ENCODE results near the gene NBAS.
A peak's percentile ranks its signal among the peaks of the same experiment; 100 is the strongest.

The NBAS gene

GRCh38 chr2:15180379-15180778 is 380.8 kb downstream of the NBAS start:
- no peaks in the 10 kb centered on the region for H3K27me3 ChIP-seq (ENCODE audit: insufficient read depth, low read length)
- H3K4me1 ChIP-seq (ENCODE audit: insufficient read depth, low read length) = peaks cover 5% of the 10 kb centered on the region
- H3K4me3 ChIP-seq (ENCODE audit: low read length) = no peak overlapping the region
- H3K36me3 ChIP-seq (ENCODE audit: insufficient read depth, low read length) = peaks cover 3% of the 10 kb centered on the region
- H2AFZ ChIP-seq (ENCODE audit: low read depth, low read length) = no peak overlapping the region
- no peaks in the 10 kb centered on the region for H3K9me3 ChIP-seq (ENCODE audit: low read length)

- Histone ChIP-seq H3K36me3 (ENCODE audit: insufficient read depth, low read length) (peaks cover 3% of the 10 kb centered on the region), H3K4me3 (ENCODE audit: low read length) (no peak overlapping the region), H3K9me3 (ENCODE audit: low read length) (no peaks in the 10 kb centered on the region), H2AFZ (ENCODE audit: low read depth, low read length) (no peak overlapping the region), H3K4me1 (ENCODE audit: insufficient read depth, low read length) (peaks cover 5% of the 10 kb centered on the region), H3K27me3 (ENCODE audit: insufficient read depth, low read length) (no peaks in the 10 kb centered on the region)
Measured at GRCh38 chr2:15178946-15179345, 382.2 kb downstream of the NBAS start.

- H3K36me3 ChIP-seq (ENCODE audit: insufficient read depth, low read length) = peaks cover 3% of the 10 kb centered on the region
Measured at GRCh38 chr2:15177103-15177502, 384.0 kb downstream of the NBAS start.

DNA sequence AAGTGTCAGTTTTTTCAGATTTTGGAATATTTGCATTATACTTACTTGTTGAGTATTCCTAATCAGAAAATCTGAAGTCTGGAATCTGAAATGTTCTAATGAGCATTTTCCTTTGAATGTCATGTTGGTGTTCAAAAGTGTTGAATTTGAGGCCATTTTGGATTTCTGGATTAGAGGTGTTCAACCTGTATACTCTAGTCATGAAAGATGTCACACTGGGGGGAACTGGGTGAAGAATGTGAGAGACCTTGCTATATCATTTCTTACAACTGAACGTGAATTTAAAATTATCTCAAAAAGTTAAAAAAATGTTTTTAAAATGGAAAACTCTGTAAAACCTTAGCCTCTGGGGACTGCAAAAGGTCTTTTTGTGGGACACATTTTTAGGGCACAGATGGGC is 384.5 kb downstream of the NBAS start:
- H3K4me3 ChIP-seq (ENCODE audit: low read length) = no peak overlapping the region
- no peak overlapping the region for H2AFZ ChIP-seq (ENCODE audit: low read depth, low read length)
- H3K4me1 ChIP-seq (ENCODE audit: insufficient read depth, low read length) = peaks cover 5% of the 10 kb centered on the region

More at GRCh38 chr2:15177103-15177502, 384.0 kb downstream of the NBAS start:
- no peaks in the 10 kb centered on the region for H3K27me3 ChIP-seq (ENCODE audit: insufficient read depth, low read length)
- H3K9me3 ChIP-seq (ENCODE audit: low read length) = no peaks in the 10 kb centered on the region
- no peak overlapping the region for H3K4me3 ChIP-seq (ENCODE audit: low read length)
- peaks cover 5% of the 10 kb centered on the region for H3K4me1 ChIP-seq (ENCODE audit: insufficient read depth, low read length)
- no peak overlapping the region for H2AFZ ChIP-seq (ENCODE audit: low read depth, low read length)

GRCh38 chr2:15174567-15174966 is 386.6 kb downstream of the NBAS start:
- Histone ChIP-seq H3K9me3 (ENCODE audit: low read length) (no peaks in the 10 kb centered on the region), H3K36me3 (ENCODE audit: insufficient read depth, low read length) (peaks cover 3% of the 10 kb centered on the region), H3K27me3 (ENCODE audit: insufficient read depth, low read length) (no peaks in the 10 kb centered on the region), H2AFZ (ENCODE audit: low read depth, low read length) (no peak overlapping the region), H3K4me1 (ENCODE audit: insufficient read depth, low read length) (peaks cover 13% of the 10 kb centered on the region), H3K4me3 (ENCODE audit: low read length) (no peak overlapping the region)

More for the DNA sequence above, 384.5 kb downstream of the NBAS start:
- Histone ChIP-seq H3K9me3 (ENCODE audit: low read length) (no peaks in the 10 kb centered on the region), H3K27me3 (ENCODE audit: insufficient read depth, low read length) (no peaks in the 10 kb centered on the region), H3K36me3 (ENCODE audit: insufficient read depth, low read length) (peaks cover 3% of the 10 kb centered on the region)

GRCh38 chr2:15173501-15173900 is 387.6 kb downstream of the NBAS start:
- Histone ChIP-seq H3K27me3 (ENCODE audit: insufficient read depth, low read length) (no peaks in the 10 kb centered on the region), H3K4me1 (ENCODE audit: insufficient read depth, low read length) (peaks cover 17% of the 10 kb centered on the region), H3K9me3 (ENCODE audit: low read length) (no peaks in the 10 kb centered on the region), H3K36me3 (ENCODE audit: insufficient read depth, low read length) (peaks cover 3% of the 10 kb centered on the region), H3K4me3 (ENCODE audit: low read length) (no peak overlapping the region), H2AFZ (ENCODE audit: low read depth, low read length) (no peak overlapping the region)

DNA sequence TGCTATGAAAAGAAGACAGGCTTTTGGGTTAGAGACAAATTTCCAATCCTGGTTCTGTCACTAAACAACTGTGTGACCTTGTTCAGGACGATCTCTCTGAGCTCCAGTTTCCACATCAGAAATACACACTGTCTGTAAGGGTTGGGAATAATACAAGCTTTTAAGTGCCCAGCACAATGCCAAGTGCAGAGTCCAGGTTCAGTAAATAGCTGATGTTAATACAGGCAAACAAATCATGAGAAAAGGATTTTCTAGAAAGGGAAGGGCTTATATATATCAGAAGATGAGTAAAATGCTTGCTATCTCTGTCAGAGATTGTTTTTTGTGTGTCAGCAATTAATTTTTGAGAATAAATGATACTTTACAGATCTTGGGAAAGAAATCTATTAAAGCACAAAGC is 388.3 kb downstream of the NBAS start:
- Histone ChIP-seq H2AFZ (ENCODE audit: low read depth, low read length) (no peak overlapping the region), H3K4me3 (ENCODE audit: low read length) (no peak overlapping the region), H3K27me3 (ENCODE audit: insufficient read depth, low read length) (no peaks in the 10 kb centered on the region), H3K4me1 (ENCODE audit: insufficient read depth, low read length) (peaks cover 17% of the 10 kb centered on the region), H3K36me3 (ENCODE audit: insufficient read depth, low read length) (no peaks in the 10 kb centered on the region), H3K9me3 (ENCODE audit: low read length) (no peaks in the 10 kb centered on the region)

GRCh38 chr2:15170070-15170775 is 390.9 kb downstream of the NBAS start:
- H3K27me3 ChIP-seq (ENCODE audit: insufficient read depth, low read length) = no peaks in the 10 kb centered on the region

DNA sequence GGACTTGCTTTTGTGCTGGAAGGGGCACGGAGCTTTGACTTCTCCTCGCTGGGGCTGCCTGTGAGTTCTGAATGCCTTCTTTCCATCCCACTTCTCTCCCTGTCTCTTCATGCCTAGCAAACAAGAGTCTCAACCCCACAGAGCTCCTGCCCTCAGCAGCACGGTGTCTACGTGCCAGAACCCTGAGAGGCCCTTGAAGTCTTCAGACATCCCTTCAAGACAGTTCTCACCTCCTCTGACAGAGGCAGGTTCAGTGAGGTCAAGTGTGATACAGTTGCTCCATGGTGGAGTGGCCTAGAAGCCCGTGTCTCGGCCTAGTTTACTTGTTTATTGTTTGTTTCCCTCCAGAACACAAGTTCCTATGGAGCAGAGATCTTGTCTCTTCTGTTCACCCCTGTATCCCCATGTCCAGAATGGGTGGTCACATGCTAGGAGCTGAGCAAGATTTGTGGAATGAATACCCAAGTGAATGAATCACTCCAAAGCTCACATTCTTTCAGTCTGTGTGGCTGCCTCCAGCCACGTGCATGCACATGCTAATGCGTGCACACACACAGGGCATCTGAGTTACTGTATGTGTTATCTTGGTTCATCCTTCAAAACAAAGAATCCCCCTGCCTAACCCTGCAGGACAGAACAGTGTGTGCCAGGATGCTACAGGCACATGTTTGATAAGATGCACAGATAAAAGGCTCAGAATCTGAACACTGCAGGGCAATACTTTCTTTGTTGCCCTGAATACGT is 391.6 kb downstream of the NBAS start:
- Histone ChIP-seq H3K4me3 (ENCODE audit: low read length) (peak overlapping the region; percentile 18), H3K9me3 (ENCODE audit: low read length) (no peaks in the 10 kb centered on the region), H3K4me1 (ENCODE audit: insufficient read depth, low read length) (peaks cover 17% of the 10 kb centered on the region), H3K27me3 (ENCODE audit: insufficient read depth, low read length) (no peaks in the 10 kb centered on the region), H2AFZ (ENCODE audit: low read depth, low read length) (peak overlapping the region; percentile 27), H3K36me3 (ENCODE audit: insufficient read depth, low read length) (no peaks in the 10 kb centered on the region)

More at GRCh38 chr2:15170070-15170775, 390.9 kb downstream of the NBAS start:
- no peaks in the 10 kb centered on the region for H3K9me3 ChIP-seq (ENCODE audit: low read length)
- H2AFZ ChIP-seq (ENCODE audit: low read depth, low read length) = peak overlapping the region; percentile 27
- H3K4me1 ChIP-seq (ENCODE audit: insufficient read depth, low read length) = peaks cover 17% of the 10 kb centered on the region
- peak overlapping the region; percentile 18 for H3K4me3 ChIP-seq (ENCODE audit: low read length)
- H3K36me3 ChIP-seq (ENCODE audit: insufficient read depth, low read length) = no peaks in the 10 kb centered on the region

DNA sequence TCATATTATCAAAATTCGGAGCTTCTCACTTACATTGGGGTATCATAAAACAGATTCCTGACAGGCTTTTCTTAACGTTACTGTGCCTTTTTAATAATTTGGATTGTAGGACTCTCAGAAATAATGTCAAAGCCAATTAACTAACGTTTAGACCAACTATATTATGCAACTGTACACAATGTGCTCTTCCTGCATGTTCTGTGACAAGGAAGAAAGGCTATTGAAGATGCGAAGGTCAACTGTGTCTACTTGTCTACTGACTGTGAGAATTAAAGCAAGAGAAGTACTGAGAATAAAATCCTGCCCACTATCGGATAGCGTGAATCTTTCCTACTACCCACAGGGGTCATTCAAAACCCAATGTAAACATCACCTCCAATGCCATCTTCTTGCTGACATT is 393.0 kb downstream of the NBAS start:
- no peaks in the 10 kb centered on the region for H3K27me3 ChIP-seq (ENCODE audit: insufficient read depth, low read length)
- H3K36me3 ChIP-seq (ENCODE audit: insufficient read depth, low read length) = no peaks in the 10 kb centered on the region
- H3K9me3 ChIP-seq (ENCODE audit: low read length) = no peaks in the 10 kb centered on the region
- H3K4me3 ChIP-seq (ENCODE audit: low read length) = no peak overlapping the region
- peaks cover 17% of the 10 kb centered on the region for H3K4me1 ChIP-seq (ENCODE audit: insufficient read depth, low read length)
- H2AFZ ChIP-seq (ENCODE audit: low read depth, low read length) = no peak overlapping the region

GRCh38 chr2:15166878-15167277 is 394.3 kb downstream of the NBAS start:
- H3K4me1 ChIP-seq (ENCODE audit: insufficient read depth, low read length) = peaks cover 17% of the 10 kb centered on the region

DNA sequence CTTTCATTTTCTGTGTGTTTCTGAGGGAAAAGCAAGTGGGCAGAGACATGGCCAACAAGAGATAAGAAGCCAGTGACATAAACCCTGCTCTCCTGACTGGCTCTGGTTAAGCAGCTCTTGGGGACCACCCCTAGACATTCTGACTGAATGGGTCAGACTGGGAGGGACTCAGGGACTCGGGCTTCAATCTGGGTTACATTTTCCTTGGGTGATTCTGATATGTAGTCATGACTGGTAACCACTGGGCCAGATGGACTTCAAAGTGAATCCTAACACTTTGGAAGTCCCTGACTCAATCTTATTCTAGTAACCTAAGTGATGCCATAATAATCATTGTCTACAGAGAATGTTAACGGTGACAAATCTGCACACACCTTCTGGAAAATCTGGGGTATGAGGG is 397.8 kb downstream of the NBAS start:
- no peaks in the 10 kb centered on the region for H3K9me3 ChIP-seq (ENCODE audit: low read length)
- no peak overlapping the region for H2AFZ ChIP-seq (ENCODE audit: low read depth, low read length)
- no peaks in the 10 kb centered on the region for H3K27me3 ChIP-seq (ENCODE audit: insufficient read depth, low read length)
- H3K36me3 ChIP-seq (ENCODE audit: insufficient read depth, low read length) = no peaks in the 10 kb centered on the region
- H3K4me1 ChIP-seq (ENCODE audit: insufficient read depth, low read length) = peaks cover 13% of the 10 kb centered on the region
- H3K4me3 ChIP-seq (ENCODE audit: low read length) = no peak overlapping the region

More at GRCh38 chr2:15166878-15167277, 394.3 kb downstream of the NBAS start:
- H2AFZ ChIP-seq (ENCODE audit: low read depth, low read length) = no peak overlapping the region
- H3K4me3 ChIP-seq (ENCODE audit: low read length) = no peak overlapping the region
- no peaks in the 10 kb centered on the region for H3K36me3 ChIP-seq (ENCODE audit: insufficient read depth, low read length)
- no peaks in the 10 kb centered on the region for H3K27me3 ChIP-seq (ENCODE audit: insufficient read depth, low read length)
- H3K9me3 ChIP-seq (ENCODE audit: low read length) = no peaks in the 10 kb centered on the region

- Histone ChIP-seq H3K4me1 (ENCODE audit: insufficient read depth, low read length) (peaks cover 20% of the 10 kb centered on the region), H3K27me3 (ENCODE audit: insufficient read depth, low read length) (no peaks in the 10 kb centered on the region), H3K4me3 (ENCODE audit: low read length) (no peak overlapping the region), H2AFZ (ENCODE audit: low read depth, low read length) (no peak overlapping the region), H3K9me3 (ENCODE audit: low read length) (no peaks in the 10 kb centered on the region), H3K36me3 (ENCODE audit: insufficient read depth, low read length) (no peaks in the 10 kb centered on the region)
Measured at GRCh38 chr2:15162620-15163019, 398.5 kb downstream of the NBAS start.
